OCI-LY7 (cell line): Measurements from ENCODE around the gene ZEB1.

Source experiments
- CTCF ChIP-seq: fragments of 200-600 bp; sonication (generic); conservative IDR thresholded peaks from 2 replicates; pipeline ENCODE4 v1.5.1; 2014; ENCODE audit warnings: mild to moderate bottlenecking, antibody characterized with exemption, low read length, moderate library complexity, mixed read lengths
- EZH2phosphoT487 ChIP-seq: fragments of 200-600 bp; sonication (generic); IDR thresholded peaks from 2 replicates; pipeline ENCODE4 v1.6.1; 2018; ENCODE audit warnings: low read depth, borderline replicate concordance, mild to moderate bottlenecking, mixed run types, antibody characterized with exemption, low read length, moderate library complexity, mixed read lengths

GRCh38 chr10:31515819-31516402 is 196.9 kb downstream of the ZEB1 start:
- TF ChIP-seq CTCF (no peak), EZH2phosphoT487 (no peak)
